Measurements from ENCODE around the gene DCLK3.

DCLK3 gene

DNA sequence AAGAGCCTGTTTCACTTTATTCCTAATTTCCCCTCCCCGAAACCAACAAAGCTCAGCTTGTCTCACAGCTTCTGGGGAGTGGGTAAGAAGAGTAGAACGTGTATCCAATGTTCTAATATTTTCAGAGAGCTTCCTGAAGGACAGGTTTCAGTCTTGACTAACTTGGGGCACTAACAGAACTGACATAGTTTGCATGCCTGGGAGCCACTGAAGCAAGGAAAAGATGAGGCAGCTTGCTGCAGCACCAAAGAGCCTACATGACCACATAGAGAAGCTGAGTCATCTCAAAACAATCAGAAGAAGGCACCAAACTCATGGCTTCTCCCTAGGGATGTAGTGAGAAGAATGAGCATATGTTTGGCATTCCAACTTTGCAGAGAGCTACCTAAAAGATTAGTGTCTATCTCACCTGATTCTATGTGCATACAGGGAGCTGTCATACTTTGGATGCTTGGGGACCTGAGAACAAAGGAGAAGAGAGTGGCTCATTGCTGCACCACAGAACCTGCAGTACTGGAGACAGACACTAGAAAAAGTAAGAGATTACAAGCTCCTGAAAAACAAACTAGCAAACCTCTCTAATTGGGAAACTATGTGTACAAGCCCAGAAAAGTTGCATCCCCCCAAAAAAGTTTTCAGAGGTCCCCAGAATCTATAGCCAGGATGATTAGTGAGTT lies 86.9 kb downstream of the DCLK3 start:
- DNase-seq (ENCODE audit: low spot score): no peak

DNA sequence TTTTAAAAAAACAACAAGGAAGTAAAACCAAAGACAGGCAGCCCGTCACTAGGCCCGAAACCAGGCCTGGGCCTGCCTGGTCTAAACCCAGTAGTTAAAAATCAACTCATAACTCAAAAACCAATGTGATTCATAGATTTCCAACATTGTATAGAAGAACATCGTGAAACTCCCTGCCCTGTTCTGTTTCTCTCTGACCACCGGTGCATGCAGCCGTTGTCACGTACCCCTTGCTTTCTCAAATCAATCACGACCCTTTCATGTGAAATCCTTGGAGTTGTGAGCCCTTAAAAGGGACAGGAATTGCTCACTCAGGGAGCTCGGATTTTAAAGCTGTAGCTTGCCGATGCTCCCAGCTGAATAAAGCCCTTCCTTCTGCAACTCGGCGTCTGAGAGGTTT lies 89.5 kb downstream of the DCLK3 start:
- DNase-seq (ENCODE audit: low spot score): no peak

GRCh38 chr3:36669764-36670163 lies 94.6 kb downstream of the DCLK3 start:
- DNase-seq (ENCODE audit: low spot score): no peak

DNA sequence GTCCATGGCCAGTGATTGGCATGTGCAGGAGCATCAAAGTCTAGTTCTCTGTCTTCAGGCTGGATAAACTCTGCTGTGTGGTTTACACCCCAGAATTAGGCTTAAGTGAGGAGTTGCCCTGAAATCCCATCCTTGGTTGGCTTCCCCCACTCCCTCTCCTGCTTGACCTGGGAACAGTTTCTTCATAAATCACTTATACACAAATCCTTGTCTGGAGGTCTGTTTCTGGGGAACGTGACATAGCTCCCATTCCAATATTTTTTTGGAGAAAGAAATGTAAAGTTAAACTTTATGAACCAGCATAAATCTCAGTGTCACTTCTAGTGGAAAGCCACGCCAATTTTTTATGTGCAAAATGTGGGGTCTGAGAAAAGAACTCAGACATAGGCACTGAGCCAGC lies 98.2 kb downstream of the DCLK3 start:
- DNase-seq (ENCODE audit: low spot score): no peak

DNA sequence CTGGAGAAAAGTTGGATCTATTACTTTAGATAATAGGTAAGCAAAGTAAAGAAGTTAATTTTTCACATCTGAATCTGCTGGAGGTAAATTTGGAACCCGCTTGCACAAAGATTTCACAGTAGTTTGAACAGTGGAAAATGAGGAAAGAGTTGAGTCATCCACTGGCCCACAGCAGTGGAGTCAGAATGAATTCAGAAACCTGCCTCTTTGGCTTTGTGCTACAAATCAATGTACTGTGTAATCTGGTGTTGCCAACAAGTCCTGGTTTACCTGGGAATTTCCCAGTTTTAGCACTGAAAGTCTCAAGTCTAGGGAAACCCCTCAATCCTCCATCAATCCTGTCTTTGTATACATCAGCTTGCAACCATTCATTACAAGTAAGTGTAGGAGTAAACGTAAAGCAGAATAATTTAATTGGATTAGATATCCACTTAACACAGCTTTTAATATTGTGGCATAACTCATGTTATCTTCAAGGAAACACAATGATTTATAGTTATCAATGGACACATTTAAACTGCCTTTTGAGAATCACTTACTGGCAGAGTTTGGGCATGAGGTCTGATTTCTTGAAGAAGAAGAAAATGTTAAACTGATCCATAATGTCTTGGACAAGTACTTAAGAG lies 100.6 kb downstream of the DCLK3 start:
- no peak for DNase-seq (ENCODE audit: low spot score)

DNA sequence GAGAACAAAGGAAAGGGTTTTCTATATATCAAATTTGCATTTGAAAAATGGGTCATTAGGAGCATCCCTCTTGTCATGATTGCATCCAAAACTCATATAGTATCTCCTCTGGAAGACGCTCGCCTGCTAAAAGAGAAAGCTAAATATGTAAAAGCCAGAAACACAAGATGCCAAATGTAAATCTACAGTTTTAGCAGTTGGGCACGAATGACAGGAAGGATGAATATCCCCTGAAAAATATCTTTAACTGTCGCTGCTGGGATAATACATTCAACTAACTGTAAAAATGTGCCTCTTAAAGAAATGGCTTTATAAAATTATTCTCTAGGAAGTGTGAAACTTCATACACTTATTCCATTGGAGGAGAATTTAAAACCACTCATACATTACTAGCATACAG lies 101.7 kb downstream of the DCLK3 start:
- no peak for DNase-seq (ENCODE audit: low spot score)

Data from ecto neural progenitor cell (in vitro differentiated cells).